ENCODE measurements around the gene SLC45A3.

SLC45A3 gene

GRCh38 chr1:205642679-205643307 lies 37.5 kb downstream of the SLC45A3 start:
- Histone ChIP-seq H3K27ac (replicated peaks) (no peak overlapping the region), H3K4me3 (replicated peaks; ENCODE audit: insufficient read depth, low read length) (no peak overlapping the region), H3K27me3 (ENCODE audit: insufficient read depth, poor library complexity, severe bottlenecking) (peaks cover 16% of the 10 kb centered on the region)
- DNase-seq (ENCODE audit: low read depth in 1 of 2, low spot score in 1 of 2): no peak
- no peak for TF ChIP-seq POLR2AphosphoS5 (IDR thresholded peaks at IDR 0.05; ENCODE audit: low read depth)
- no peak for TF ChIP-seq REST (IDR thresholded peaks at IDR 0.05; ENCODE audit: insufficient replicate concordance, low read depth)
- TF ChIP-seq SPI1 (IDR thresholded peaks at IDR 0.05; ENCODE audit: borderline replicate concordance, low read depth): no peak
- no peak for TF ChIP-seq GABPA (IDR thresholded peaks at IDR 0.05; ENCODE audit: low read depth)
- TF ChIP-seq CTCF (IDR thresholded peaks at IDR 0.05; ENCODE audit: insufficient read depth, low read length): no peak

- H3K27ac ChIP-seq (replicated peaks): no peak overlapping the region
- H3K27me3 ChIP-seq (ENCODE audit: insufficient read depth, poor library complexity, severe bottlenecking): peaks cover 34% of the 10 kb centered on the region
- TF ChIP-seq CTCF (IDR thresholded peaks at IDR 0.05; ENCODE audit: insufficient read depth, low read length): no peak
- no peak for TF ChIP-seq SPI1 (IDR thresholded peaks at IDR 0.05; ENCODE audit: borderline replicate concordance, low read depth)
- TF ChIP-seq REST (IDR thresholded peaks at IDR 0.05; ENCODE audit: insufficient replicate concordance, low read depth): no peak
- no peak overlapping the region for H3K4me3 ChIP-seq (replicated peaks; ENCODE audit: insufficient read depth, low read length)
- DNase-seq (ENCODE audit: low read depth in 1 of 2, low spot score in 1 of 2): no peak
These were observed 40.7 kb downstream of the SLC45A3 start for GRCh38 chr1:205639567-205639966.

- Histone ChIP-seq H3K27ac (replicated peaks) (no peak overlapping the region), H3K4me3 (replicated peaks; ENCODE audit: insufficient read depth, low read length) (no peak overlapping the region), H3K27me3 (ENCODE audit: insufficient read depth, poor library complexity, severe bottlenecking) (peaks cover 34% of the 10 kb centered on the region)
- no peak for DNase-seq (ENCODE audit: low read depth in 1 of 2, low spot score in 1 of 2)
- TF ChIP-seq CTCF (IDR thresholded peaks at IDR 0.05; ENCODE audit: insufficient read depth, low read length) (no peak), SPI1 (IDR thresholded peaks at IDR 0.05; ENCODE audit: borderline replicate concordance, low read depth) (no peak), REST (IDR thresholded peaks at IDR 0.05; ENCODE audit: insufficient replicate concordance, low read depth) (no peak), GABPA (IDR thresholded peaks at IDR 0.05; ENCODE audit: low read depth) (no peak), POLR2AphosphoS5 (IDR thresholded peaks at IDR 0.05; ENCODE audit: low read depth) (no peak)
These were observed 42.3 kb downstream of the SLC45A3 start for GRCh38 chr1:205637854-205638468.
